ENCODE results near the gene NSD2. TPM values are rescaled to one million over a fixed set of nuclear protein-coding genes. Genes with fewer than 3 reads are reported as not detected.

The NSD2 gene
- total RNA-seq, 2 donors from 2014 or later: 153 to 208 TPM

- Histone ChIP-seq H3K4me1 (ENCODE audit: control insufficient read depth, insufficient read depth, low read length) (peaks cover 5% of the 10 kb centered on the region), H3K9me3 (ENCODE audit: control insufficient read depth, low read length) (no peaks in the 10 kb centered on the region), H3K27me3 (ENCODE audit: control insufficient read depth, insufficient read depth, low read length, poor library complexity, severe bottlenecking) (no peaks in the 10 kb centered on the region), H3K4me3 (ENCODE audit: low read length) (no peak overlapping the region), H3K36me3 (ENCODE audit: control insufficient read depth, insufficient read depth, low read length) (peaks cover 39% of the 10 kb centered on the region), H3K9ac (ENCODE audit: extremely low read depth, low read length, poor library complexity, severe bottlenecking) (no peak overlapping the region), H3K27ac (ENCODE audit: low read depth, low read length) (no peak overlapping the region)
- Mint-ChIP-seq H3K36me3 (ENCODE audit: low read depth) (peaks cover 75% of the 10 kb centered on the region), H3K4me3 (no peak overlapping the region), H3K4me1 (peaks cover 9% of the 10 kb centered on the region), H3K27me3 (ENCODE audit: insufficient read depth) (no peaks in the 10 kb centered on the region), H3K9me3 (no peaks in the 10 kb centered on the region), H3K27ac (no peak overlapping the region)
- 93% methylated on average over 31 to 36 of the region's 37 CpGs for WGBS, 2 experiments (ENCODE audit: insufficient coverage in 1 of 2, insufficient read length in 1 of 2)
- no peak for DNase-seq
- no peak for TF ChIP-seq CTCF (conservative IDR thresholded peaks at IDR 0.05)
Measured at GRCh38 chr4:1822568-1823544, 48.3 kb upstream of the NSD2 start.

GRCh38 chr4:1823545-1823932, 47.7 kb upstream of the NSD2 start:
- Mint-ChIP-seq H3K4me3 (no peak overlapping the region), H3K36me3 (ENCODE audit: low read depth) (peaks cover 68% of the 10 kb centered on the region), H3K4me1 (peaks cover 9% of the 10 kb centered on the region), H3K27ac (no peak overlapping the region), H3K9me3 (no peaks in the 10 kb centered on the region), H3K27me3 (ENCODE audit: insufficient read depth) (no peaks in the 10 kb centered on the region)
- H3K27ac ChIP-seq (ENCODE audit: low read depth, low read length): no peak overlapping the region
- H3K9ac ChIP-seq (ENCODE audit: extremely low read depth, low read length, poor library complexity, severe bottlenecking): no peak overlapping the region
- H3K4me3 ChIP-seq (ENCODE audit: low read length): no peak overlapping the region
- peaks cover 5% of the 10 kb centered on the region for H3K4me1 ChIP-seq (ENCODE audit: control insufficient read depth, insufficient read depth, low read length)
- no peak for TF ChIP-seq CTCF (conservative IDR thresholded peaks at IDR 0.05)
- H3K36me3 ChIP-seq (ENCODE audit: control insufficient read depth, insufficient read depth, low read length): peaks cover 34% of the 10 kb centered on the region
- H3K9me3 ChIP-seq (ENCODE audit: control insufficient read depth, low read length): no peaks in the 10 kb centered on the region
- DNase-seq: no peak
- 97 to 98% methylated on average over 8 to 10 of the region's 12 CpGs for WGBS, 2 experiments (ENCODE audit: insufficient coverage in 1 of 2, insufficient read length in 1 of 2)
- H3K27me3 ChIP-seq (ENCODE audit: control insufficient read depth, insufficient read depth, low read length, poor library complexity, severe bottlenecking): no peaks in the 10 kb centered on the region

- Mint-ChIP-seq H3K27me3 (ENCODE audit: insufficient read depth) (no peaks in the 10 kb centered on the region), H3K36me3 (ENCODE audit: low read depth) (peaks cover 64% of the 10 kb centered on the region), H3K27ac (no peak overlapping the region), H3K9me3 (peaks cover 6% of the 10 kb centered on the region), H3K4me1 (peaks cover 11% of the 10 kb centered on the region), H3K4me3 (no peak overlapping the region)
- H3K9me3 ChIP-seq (ENCODE audit: control insufficient read depth, low read length): peaks cover 4% of the 10 kb centered on the region
- H3K36me3 ChIP-seq (ENCODE audit: control insufficient read depth, insufficient read depth, low read length): peaks cover 32% of the 10 kb centered on the region
- H3K9ac ChIP-seq (ENCODE audit: extremely low read depth, low read length, poor library complexity, severe bottlenecking): no peak overlapping the region
- no peak overlapping the region for H3K4me3 ChIP-seq (ENCODE audit: low read length)
- 92 to 95% methylated on average over 3 to 11 of the region's 11 CpGs for WGBS, 2 experiments (ENCODE audit: insufficient coverage in 1 of 2, insufficient read length in 1 of 2)
- no peaks in the 10 kb centered on the region for H3K27me3 ChIP-seq (ENCODE audit: control insufficient read depth, insufficient read depth, low read length, poor library complexity, severe bottlenecking)
- peaks cover 5% of the 10 kb centered on the region for H3K4me1 ChIP-seq (ENCODE audit: control insufficient read depth, insufficient read depth, low read length)
- DNase-seq: no peak
- H3K27ac ChIP-seq (ENCODE audit: low read depth, low read length): no peak overlapping the region
- no peak for TF ChIP-seq CTCF (conservative IDR thresholded peaks at IDR 0.05)
Measured at GRCh38 chr4:1824746-1825145, 46.4 kb upstream of the NSD2 start.
